Measurements from ENCODE around the gene HADH.

- TF ChIP-seq POLR2A (IDR thresholded peaks at IDR 0.05; ENCODE audit: low read length) (no peak), RNF2 (IDR thresholded peaks at IDR 0.05; ENCODE audit: borderline replicate concordance, low read depth) (no peak), CTCF (IDR thresholded peaks at IDR 0.05) (no peak), CHD2 (IDR thresholded peaks at IDR 0.05; ENCODE audit: low read length, partially characterized antibody) (no peak), HMGXB4 (CRISPR knock-in tag; IDR thresholded peaks at IDR 0.05; ENCODE audit: borderline replicate concordance) (no peak), MYC (IDR thresholded peaks at IDR 0.05; ENCODE audit: borderline replicate concordance, low read length) (no peak), ELK1 (IDR thresholded peaks at IDR 0.05; ENCODE audit: low read depth, low read length) (no peak), MAX (IDR thresholded peaks at IDR 0.05) (no peak), RCOR1 (IDR thresholded peaks at IDR 0.05; ENCODE audit: low read depth, low read length) (no peak), CEBPB (IDR thresholded peaks at IDR 0.05) (no peak), RAD21 (conservative IDR thresholded peaks at IDR 0.05 in 1 of 2, IDR thresholded peaks at IDR 0.05 in 1 of 2) (no peak), EP300 (IDR thresholded peaks at IDR 0.05) (no peak)
Observed at GRCh38 chr4:108068442-108068841, 78.8 kb downstream of the HADH start.
